Measurements from ENCODE around the gene ERGIC1.

GRCh38 chr5:172820046-172820767 lies 13.8 kb upstream of the ERGIC1 start:
- no peak for TF ChIP-seq CTCF (IDR thresholded peaks at IDR 0.05; ENCODE audit: control extremely low read depth in 1 of 3, insufficient read depth in 1 of 3, low read depth in 1 of 3, low read length in 3 of 3)
- TF ChIP-seq GABPA (IDR thresholded peaks at IDR 0.05; ENCODE audit: borderline replicate concordance, insufficient read depth, low read length), result no peak
- no peak for TF ChIP-seq MAX (IDR thresholded peaks at IDR 0.05)
- TF ChIP-seq USF2 (IDR thresholded peaks at IDR 0.05; ENCODE audit: low read length), result no peak
- no peak for TF ChIP-seq JUN (IDR thresholded peaks at IDR 0.05; ENCODE audit: low read depth, low read length)
- no peak for TF ChIP-seq BRCA1 (IDR thresholded peaks at IDR 0.05; ENCODE audit: low read depth, low read length)
- no peak for TF ChIP-seq POLR2AphosphoS5 (IDR thresholded peaks at IDR 0.05; ENCODE audit: low read depth, low read length)
- TF ChIP-seq HDAC6 (IDR thresholded peaks at IDR 0.05; ENCODE audit: low read depth, low read length), result no peak
- TF ChIP-seq KDM1A (IDR thresholded peaks at IDR 0.05; ENCODE audit: borderline replicate concordance, low read length), result no peak
- no peak for TF ChIP-seq ATF3 (IDR thresholded peaks at IDR 0.05; ENCODE audit: insufficient read depth, low read depth, low read length)
- TF ChIP-seq PHF8 (conservative IDR thresholded peaks at IDR 0.05; ENCODE audit: low read depth, low read length), result no peak
- TF ChIP-seq TBP (IDR thresholded peaks at IDR 0.05; ENCODE audit: low read depth, low read length), result no peak
